Measurements from ENCODE around the gene PSMB9.

The PSMB9 gene

DNA sequence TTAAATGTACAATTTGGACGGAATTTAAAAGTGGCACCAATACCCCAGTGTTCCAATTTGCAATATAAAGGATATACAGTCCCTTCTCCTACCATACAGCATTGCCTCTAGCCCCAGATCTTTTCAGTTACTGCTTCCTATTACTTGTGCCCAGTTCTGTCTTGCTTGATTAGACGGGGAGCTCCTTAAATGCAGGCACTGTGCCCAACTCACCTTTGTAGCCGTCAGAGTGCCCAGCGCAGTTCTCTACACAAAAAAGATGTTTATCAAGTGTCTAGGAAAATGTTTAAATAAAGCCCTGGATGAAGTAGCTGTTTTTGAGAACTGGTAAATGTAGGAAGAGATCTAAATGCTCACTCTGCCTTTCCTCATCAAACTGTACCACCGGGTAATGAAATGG is 23.1 kb upstream of the PSMB9 start:
- DNase-seq (ENCODE audit: low read depth): no peak
- TF ChIP-seq, protein P1, sequence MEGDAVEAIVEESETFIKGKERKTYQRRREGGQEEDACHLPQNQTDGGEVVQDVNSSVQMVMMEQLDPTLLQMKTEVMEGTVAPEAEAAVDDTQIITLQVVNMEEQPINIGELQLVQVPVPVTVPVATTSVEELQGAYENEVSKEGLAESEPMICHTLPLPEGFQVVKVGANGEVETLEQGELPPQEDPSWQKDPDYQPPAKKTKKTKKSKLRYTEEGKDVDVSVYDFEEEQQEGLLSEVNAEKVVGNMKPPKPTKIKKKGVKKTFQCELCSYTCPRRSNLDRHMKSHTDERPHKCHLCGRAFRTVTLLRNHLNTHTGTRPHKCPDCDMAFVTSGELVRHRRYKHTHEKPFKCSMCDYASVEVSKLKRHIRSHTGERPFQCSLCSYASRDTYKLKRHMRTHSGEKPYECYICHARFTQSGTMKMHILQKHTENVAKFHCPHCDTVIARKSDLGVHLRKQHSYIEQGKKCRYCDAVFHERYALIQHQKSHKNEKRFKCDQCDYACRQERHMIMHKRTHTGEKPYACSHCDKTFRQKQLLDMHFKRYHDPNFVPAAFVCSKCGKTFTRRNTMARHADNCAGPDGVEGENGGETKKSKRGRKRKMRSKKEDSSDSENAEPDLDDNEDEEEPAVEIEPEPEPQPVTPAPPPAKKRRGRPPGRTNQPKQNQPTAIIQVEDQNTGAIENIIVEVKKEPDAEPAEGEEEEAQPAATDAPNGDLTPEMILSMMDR (conservative IDR thresholded peaks at IDR 0.05; ENCODE audit: control insufficient read depth, insufficient read depth, low read depth, low read length): no peak
- H3K4me3 ChIP-seq (ENCODE audit: control insufficient read depth, low read depth, low read length): no peak overlapping the region

DNA sequence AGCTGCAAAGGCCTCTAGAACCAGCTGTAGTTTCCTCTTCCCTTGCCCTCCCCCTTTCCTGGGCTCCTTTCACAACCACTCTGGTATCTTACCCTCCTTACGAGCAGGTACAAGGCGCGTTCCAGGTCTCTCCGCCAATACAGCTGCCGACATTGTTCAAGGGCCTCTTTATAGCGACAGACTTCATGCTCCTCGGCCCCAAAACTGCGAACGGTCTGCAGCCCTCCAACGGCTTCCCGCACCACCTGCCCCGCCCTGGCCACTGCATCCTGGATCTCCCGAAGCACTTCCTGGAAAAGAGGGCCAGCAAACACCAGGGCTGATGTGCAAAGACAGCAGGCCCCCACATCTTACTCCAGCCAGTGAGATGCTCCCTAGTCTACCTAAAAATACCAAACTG is 21.5 kb upstream of the PSMB9 start:
- H3K4me3 ChIP-seq (ENCODE audit: control insufficient read depth, low read depth, low read length): no peak overlapping the region
- DNase-seq (ENCODE audit: low read depth): no peak
- TF ChIP-seq, protein P1 (conservative IDR thresholded peaks at IDR 0.05; ENCODE audit: control insufficient read depth, insufficient read depth, low read depth, low read length): no peak

DNA sequence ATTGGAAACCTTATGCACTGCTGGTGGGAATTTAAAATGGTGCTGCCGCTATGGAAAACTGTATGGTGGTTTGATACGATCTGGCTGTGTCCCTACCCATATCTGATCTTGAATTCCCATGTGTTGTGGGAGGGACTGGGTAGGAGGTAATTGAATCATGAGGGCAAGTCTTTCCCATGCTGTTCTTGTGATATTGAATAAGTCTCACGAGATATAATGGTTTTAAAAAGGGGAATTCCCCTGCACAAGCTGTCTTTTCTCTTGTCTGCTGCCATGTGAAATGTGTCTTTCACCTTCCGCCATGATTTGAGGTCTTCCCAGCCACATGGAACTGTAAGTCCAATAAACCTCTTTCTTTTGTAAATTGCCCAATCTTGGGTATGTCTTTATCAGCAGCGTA is 20.3 kb upstream of the PSMB9 start:
- H3K4me3 ChIP-seq (ENCODE audit: control insufficient read depth, low read depth, low read length): no peak overlapping the region
- TF ChIP-seq, protein P1 (conservative IDR thresholded peaks at IDR 0.05; ENCODE audit: control insufficient read depth, insufficient read depth, low read depth, low read length): no peak
- no peak for DNase-seq (ENCODE audit: low read depth)

DNA sequence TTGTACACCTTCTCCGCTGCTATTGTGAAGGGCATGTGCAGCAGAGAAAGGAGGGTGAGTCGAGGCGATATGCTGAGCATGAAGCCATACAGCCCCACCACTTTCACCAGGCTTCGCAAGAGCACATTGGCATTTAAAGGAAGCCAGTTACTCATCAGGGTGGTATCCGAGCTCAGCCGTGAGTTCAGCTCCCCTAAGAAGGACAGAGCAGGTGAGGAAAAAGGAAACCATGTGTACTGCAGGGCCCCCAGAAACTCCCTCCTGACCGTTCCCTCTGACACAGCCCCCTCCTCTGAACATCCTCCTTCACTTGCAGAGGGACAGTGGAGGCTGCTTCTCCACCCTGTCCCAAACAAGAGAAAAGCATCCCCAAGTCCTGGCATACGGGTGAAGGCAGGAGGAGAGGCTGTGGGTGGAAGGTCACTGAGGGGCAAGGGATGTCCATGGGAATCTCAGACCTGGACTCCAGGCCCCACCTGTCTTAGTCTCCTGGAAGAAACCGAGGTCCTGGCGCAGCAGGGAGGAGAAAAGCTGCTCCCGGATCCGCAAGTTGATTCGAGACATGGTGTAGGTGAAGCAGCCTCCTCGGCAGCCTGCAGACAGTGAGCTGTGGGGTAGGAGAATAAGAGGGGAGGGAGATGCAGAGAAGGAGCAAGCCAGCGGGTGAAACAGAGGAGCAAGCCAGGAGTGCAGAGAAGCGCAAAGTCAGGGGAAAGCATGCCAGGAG is 18.7 kb upstream of the PSMB9 start:
- H3K4me3 ChIP-seq (ENCODE audit: control insufficient read depth, low read depth, low read length): no peak overlapping the region
- TF ChIP-seq, protein P1 (conservative IDR thresholded peaks at IDR 0.05; ENCODE audit: control insufficient read depth, insufficient read depth, low read depth, low read length): no peak
- no peak for DNase-seq (ENCODE audit: low read depth)

DNA sequence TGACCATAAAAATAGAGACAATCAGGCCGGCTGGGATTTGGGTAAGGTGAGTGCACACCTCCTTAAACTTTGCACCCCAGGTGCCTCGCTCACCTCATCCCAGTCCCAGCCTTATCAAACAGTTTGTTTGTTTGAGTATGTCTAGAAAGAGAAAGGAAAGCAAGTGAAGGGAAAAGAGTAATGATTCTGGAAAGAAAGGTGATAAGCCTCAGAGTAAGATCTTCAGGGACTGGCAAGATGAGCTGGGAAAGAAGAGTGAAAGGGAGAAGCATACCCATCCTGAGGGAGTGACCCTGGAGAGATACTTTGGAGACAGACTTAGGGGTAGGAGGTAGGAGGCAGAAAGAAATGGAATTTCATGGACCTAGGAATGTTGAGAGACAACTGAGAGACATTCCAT is 17.1 kb upstream of the PSMB9 start:
- H3K4me3 ChIP-seq (ENCODE audit: control insufficient read depth, low read depth, low read length): no peak overlapping the region
- no peak for DNase-seq (ENCODE audit: low read depth)
- TF ChIP-seq, protein P1 (conservative IDR thresholded peaks at IDR 0.05; ENCODE audit: control insufficient read depth, insufficient read depth, low read depth, low read length): no peak

DNA sequence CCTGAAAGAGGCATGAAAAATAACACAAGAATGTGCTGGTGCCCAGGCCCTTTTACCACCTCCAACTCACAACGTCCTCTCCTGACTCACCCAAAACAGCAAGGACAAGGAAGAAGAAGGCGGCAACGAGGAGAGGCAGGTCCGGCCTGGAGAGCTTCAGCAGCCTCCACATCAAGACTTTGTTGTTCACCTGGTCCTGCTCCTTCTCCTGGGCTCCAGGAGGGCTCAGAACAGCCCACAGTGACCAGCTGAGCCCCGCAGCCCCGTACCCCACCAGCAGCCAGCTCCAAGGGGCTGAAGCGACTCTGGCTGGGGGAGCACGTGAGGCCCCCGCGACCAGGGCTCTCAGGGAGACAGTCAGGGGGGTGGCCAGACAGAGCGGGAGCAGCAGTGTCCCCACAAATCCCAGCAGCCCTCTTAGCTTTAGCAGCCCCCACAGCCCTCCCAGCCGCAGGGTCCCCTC is 16.3 kb upstream of the PSMB9 start:
- H3K4me3 ChIP-seq (ENCODE audit: control insufficient read depth, low read depth, low read length): peak overlapping the region; percentile 80
- peak; percentile 25 for DNase-seq (ENCODE audit: low read depth)
- TF ChIP-seq, protein P1 (conservative IDR thresholded peaks at IDR 0.05; ENCODE audit: control insufficient read depth, insufficient read depth, low read depth, low read length): no peak
